GM18873 (cell line): ENCODE data around the gene LTB4R.
A peak's percentile ranks its signal among the peaks of the same experiment; 100 is the strongest.
"Not testable (repeated sequence)": the region's sequence is repeated elsewhere in the genome, so short reads cannot be mapped to it uniquely, and the experiment has no call there.

Experiments
- ATAC-seq: cut with Tn5 transposase; IDR thresholded peaks from one replicate; pipeline ENCODE4 v1.9.1; 2021; ENCODE audit warnings: mild to moderate bottlenecking, moderate library complexity, moderate number of reproducible peaks; ENCODE audit not compliant: unreplicated experiment, low FRiP score

LTB4R gene

DNA sequence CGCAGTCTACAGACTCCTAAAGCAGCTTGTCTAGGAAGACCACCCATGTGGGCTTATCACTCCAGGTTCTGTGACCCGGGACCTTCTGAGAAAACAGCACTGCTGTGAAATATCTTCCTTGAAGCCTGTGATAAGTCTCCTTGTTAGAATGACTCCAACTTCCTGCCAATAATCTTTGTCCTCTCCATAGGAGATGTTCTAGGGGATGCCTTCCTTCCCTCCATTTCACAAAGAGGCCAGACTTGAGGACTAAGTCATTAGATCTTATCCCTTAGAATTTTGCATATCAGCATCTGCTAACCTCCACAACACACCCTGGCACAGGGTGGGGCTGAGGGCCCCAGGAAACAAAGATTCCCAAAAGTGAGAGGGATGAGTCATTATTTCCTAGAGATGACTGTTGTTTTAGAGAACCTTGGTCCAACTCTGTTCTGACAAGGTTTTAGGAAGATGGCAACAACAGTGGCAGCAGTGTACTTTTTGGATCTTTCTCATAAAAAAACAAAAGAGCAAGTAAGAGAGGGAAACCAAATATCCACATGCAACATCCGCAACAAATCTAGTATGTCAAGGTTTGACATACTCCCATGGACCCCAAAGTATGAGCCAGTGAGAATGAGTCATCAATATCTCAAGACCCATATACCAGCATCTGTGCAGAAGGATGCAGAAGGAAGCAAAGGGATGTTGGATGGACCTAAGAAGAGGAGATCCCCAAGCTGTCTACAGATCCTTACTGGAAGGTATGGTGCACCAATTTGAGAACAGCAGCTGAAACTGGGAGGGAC lies 6.0 kb downstream of the LTB4R start:
- no peak for ATAC-seq

DNA sequence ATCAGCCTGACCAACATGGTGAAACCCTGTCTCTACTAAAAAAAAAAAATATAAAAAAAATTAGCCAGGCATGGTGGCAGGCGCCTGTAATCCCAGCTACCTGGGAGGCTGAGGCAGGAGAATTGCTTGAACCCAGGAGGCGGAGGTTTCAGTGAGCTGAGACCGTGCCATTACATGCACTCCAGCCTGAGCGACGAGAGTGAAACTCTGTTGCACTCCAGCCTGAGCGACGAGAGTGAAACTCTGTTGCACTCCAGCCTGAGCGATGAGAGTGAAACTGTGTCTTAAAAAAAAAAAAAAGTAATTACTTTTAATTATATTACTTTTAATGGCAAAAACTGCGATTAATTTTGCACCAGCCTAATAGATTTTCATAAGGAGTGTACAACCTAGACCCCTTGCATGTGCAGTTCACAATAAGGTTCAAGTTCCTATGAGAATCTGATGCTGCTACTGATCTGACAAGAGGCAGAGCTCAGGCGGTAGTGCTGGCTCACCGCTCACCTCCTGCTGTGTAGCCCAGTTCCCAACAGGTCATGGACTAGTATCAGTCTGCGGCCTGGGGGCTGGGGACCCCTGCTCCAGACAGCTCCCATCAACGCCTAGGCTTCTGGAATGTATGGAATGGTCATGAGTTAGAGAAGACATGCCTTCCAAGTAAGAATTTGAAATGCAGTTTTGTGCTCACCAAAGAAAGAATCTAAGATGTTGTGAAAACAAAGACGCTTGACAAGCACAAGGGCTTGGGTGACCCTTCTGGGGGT lies 10.1 kb downstream of the LTB4R start:
- ATAC-seq = no peak

DNA sequence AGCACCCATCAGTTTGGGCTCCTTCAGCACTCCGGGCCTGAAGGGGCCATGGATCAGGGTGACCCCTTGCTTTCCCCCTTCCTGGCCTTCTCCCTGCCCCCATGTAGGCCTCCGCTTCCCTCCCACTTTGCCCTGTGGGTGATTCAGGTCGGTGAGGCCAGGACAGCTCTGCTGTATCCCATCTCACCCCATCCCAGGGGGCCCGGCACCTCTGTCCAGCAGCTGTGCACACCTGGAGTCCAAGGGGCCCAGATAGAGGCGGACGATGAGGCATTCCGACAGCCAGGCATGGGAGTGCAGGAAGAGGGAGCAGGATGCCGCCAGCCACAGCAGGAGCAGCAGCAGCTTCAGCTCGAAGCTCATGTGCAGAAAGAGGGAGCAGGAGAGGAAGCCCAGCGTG lies 11.4 kb downstream of the LTB4R start:
- no peak for ATAC-seq

DNA sequence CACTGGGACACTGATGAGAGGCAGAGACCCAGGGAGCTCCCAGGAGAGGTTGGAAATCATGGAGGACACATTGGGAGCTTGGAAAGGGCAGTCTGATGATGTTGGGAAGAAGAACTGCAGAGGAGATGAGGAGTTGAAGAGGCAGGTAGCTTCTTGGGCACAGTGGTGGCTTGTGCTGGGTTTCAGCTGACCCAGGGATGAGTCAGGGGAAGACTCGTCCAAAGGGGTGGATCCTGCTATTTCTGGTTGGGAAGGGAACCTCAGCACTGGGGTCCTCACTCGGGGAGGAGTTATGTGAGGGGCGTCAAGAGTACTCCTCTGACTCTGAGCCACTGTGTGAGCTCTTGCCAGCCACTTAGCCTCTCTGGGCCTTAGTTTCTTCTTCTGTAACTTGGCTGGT lies 12.0 kb downstream of the LTB4R start:
- ATAC-seq = no peak

DNA sequence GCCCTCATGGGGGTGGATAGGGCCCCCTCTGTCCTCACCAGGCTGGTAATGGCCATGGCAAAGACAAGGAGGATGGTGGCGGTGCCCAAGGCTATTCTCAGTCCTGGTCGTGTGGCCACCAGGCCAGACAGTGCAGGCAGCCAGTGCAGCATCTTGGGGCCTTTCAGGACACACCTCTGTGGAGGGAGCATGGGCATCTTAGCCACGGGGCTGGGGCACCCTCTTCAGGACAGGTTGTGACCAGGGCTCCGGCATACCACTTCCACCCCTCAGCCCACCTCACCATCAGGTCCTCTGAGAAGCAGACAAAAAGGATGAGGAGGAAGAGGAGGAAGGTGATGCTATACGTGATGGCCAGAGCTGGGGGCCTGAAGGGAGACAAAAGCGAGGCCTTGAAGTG lies 12.7 kb downstream of the LTB4R start:
- ATAC-seq = no peak

DNA sequence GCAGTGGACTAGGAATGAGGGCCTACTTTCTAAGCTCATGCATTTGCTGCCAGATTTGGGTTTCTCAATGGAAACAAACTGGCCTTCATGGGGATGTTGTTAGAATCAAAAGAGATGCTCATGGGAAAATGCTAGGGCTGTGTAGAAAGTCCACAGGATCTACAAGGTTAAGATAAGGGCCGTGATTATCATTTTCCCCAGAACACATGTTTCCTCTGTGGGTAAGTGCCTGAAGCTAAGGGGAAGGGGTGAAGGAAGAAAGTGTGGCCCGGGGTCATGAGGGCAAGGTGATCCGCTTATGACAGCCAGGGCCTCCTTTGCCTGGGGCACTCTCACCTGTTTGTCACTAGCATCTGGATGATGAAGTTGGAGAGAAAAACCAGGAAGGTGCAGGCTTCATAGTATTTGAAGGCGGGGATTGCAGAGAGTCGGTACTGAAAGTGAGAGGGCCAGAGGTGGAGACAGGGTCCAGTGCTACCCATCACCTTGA lies 13.8 kb downstream of the LTB4R start:
- ATAC-seq = no peak

DNA sequence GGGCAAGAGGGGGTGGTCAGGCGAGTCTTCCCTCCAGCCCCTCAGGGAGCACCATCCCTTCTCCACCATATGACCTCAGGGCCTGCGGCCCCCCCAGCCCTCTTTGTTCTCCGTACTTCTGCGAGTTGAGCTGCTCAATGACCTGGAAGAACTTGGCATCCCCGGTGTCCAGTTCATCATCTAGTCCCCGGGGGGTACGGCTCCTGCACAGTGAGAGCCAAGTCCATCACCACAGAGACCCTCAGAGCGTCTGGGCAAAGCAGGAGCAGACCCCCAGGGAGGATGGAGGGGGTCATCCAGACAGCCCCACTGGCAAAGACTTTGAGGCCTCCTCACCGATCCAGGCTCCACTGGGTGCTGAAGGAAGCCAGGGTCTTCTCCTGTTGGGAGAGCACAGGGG lies 14.7 kb downstream of the LTB4R start:
- no peak for ATAC-seq

DNA sequence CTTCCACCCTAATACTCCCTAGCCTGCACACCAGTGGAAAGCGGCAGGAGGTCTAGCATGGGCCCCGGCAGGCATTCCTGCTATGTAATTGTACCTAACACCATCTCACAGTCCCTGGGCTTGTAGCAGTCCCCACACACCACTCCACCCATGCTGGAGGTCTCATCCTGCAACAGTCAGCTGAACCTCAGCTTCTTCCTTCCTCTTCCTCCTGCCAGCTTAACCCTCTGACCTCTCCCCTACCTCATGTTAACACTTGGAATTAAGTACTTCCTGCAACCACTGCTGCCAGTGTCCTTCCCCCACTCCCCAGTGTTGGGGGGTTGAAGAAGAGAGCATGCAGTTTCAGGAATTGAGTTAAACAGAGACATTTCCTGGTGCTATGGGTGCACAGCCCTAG lies 16.0 kb downstream of the LTB4R start:
- no peak for ATAC-seq

DNA sequence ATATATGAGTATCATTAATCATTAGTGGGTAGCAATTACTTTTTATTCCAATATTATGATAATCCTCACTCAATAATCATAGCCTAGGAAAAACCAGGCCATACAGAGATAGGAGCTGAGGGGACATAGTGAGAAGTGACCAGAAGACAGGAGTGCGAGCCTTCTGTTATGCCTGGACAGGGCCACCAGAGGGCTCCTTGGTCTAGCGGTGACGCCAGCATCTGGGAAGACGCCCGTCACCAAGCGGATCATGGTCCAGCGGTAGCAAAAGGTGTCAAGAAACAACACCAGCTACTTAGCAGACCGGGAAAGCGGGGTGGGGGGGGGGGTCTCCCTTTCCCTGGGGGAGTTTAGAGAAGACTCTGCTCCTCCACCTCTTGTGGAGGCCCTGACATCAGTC lies 16.6 kb downstream of the LTB4R start:
- not testable (repeated sequence) for ATAC-seq

DNA sequence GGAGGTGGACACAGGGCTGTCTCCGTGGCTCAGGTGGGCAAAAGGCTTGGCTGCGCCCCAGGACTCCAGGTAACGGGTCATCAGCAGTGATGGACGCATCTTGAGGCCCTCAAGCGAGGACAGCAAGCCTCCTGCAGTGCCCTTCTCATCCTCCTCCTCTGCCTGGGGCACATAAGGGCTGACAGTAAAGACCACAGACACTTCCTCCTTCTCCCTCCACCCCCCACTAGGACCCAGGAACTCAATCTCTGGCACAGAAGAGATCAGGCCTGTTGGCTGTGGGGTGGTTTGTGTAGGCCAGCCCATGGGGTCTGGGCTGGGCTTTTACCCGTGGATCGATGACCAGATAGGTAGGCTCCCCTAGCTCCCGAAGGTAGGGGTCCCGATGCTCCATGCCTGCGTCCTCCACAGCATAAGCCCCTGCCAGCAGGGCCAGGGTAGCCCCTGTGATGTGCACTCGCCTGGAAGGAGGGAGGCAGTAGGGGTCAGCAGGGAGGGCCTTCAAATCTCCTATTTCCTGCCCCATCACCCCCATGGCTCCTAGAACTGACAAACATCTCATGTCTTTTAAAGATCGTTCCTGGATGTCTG lies 17.9 kb downstream of the LTB4R start:
- no peak for ATAC-seq

DNA sequence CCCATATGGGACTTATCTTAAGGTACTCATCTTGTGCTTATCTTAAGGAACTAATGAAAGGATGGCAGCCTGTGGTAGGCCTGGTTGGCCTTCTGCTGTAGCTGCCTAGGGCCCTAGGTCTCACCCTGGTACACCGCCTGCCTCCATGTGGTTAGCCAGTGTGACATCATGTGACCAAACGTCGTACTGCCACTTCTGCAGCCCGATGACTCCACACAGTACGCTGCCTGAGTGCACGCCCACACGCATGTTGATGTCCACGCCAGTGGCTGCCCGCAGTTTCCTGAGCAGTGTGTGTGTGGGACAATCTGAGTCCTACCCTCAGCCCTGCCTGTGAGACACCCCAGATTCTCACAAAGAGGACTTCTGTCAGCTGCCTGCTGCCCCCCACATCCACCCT lies 18.4 kb downstream of the LTB4R start:
- ATAC-seq = no peak

DNA sequence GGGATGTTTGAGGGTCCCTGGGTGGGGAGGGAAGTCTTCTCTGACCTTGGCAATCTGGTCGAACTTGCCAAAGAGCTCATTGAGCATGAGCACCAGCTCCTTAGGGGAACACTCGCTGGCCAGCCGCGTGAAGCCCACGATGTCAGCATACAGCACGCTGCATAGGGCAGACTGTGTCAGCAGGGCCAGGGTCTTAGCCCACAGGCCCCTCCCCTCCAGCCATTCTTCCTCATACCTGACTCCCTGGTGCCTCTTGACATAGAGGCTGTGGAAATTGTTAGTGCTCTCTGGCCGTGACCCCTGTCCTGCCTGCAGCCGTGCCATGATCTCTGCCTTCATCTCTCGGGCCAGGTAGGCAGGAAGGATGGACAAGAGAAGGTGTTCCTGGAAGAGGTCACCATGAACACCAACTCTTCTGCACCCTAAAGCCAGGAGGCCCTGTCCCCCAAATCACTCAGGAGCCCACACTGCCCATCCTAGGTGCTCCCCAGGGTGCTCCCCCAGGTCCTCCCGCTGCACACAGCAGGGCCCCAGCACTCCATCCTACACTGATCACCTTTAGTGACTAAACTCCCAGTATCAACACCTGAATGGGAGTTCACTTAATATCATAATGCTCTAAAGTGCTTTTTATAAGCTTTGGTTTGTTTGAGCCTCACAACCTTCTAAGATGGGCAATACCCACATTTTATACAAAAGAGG lies 19.8 kb downstream of the LTB4R start:
- ATAC-seq = no peak

DNA sequence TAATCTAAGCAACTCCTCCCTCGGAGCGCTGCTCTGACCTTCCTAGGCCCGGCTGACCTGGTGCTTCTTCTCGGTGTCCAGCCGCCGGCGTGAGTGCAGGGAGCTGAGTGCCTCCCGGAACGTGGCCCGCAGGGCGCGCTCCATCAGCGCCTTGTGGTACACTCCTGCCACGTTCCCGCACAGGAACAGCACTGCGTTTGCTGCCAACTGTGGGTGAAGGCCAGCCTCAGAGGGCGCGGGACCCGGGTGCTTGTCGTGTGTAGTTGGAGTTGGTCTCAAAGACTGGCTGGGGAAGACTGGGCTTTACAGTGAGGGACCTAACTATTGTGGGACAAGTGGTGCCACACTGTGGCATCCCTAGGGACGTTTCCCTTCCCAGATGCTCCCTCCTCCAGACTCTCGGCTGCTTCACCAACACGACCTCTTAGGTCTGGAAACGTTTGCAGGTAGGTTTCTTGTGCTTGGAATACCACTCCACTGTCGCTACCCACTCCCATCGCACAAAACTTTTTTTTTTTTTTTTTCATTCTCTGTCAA lies 20.5 kb downstream of the LTB4R start:
- no peak for ATAC-seq

DNA sequence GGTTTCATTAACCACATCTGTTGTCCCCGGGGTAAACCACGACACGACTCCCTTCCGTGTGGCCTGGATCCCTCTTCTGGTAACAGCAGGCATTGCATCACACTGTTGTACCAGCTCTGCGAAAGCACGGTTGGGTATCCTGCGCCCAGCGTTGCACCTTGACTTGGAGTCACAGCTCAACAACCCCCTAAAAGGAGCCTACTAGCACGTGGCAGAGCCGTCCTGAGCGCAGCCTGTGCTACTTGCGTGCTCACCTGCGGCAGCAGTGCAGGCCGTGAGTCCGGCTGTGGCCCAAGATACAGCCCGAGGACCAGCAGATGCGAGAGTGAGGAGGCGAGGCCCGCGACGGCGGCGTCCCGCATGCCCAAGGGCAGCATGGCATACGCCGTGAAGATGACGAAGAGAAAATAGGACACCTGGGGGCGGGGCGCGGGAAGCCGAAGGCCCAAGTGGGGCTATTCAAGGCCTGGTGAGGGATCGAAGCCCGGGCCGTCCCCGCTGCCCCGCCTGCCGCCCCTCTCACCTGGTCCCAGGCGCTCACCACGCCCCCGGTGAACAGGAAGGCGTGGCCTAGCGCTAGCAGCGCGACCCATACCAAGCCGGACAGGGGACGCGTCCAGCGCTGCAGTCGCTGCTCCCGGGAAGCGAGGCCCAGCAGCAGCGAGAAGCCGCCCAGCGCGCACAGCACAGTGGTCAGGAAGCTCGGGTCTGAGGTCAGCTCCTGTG lies 21.1 kb downstream of the LTB4R start:
- peak; percentile 76 for ATAC-seq

DNA sequence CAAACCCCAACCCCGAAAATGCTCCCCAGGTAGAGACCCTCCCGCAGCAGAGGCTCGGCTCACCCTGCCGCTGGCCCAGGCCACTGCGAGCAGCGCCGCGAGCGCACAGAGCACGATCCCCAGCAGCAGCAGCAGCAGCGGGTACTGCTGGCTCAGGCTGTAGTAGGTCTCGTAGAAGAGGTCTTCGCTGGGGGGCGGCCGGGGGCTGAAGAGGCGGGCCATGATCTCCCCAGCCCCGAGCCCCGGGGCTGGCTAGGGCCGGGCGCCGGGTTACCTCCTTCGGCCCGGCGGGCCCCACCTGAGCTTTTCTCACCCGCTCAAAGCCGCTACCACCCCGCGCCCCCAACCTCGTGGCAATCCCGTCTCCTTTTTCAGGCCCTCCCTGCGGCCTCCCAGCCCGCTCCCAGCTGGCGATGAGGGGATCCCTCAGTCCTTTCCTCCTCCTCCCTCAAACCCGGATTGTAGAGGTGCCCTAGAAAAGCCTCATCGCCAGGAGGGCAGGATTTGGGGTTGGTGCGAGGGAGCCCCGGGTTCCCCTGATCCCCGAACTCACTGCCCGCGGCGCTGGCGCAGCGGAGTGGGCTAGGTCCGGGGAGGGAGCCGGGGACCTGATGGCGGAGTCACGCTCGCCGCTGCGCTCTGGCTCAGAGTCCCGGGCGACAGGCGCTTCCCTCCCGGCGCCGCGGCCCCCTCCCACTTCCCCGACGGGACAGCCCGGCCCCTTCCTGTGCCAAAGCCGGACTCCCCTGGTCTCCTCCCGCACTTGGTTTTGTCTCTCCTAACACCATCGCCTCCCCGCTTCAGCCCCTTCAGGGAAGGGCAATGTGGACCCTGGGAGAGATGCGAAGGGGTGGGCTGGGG lies 23.4 kb downstream of the LTB4R start, which contains the start of gene ADCY4:
Gene ADCY4, minus strand, starts transcription at position 641 of the 861 bp plus-strand sequence. Its CDS starts 419 bp downstream, at position 222.
- ATAC-seq = no peak

DNA sequence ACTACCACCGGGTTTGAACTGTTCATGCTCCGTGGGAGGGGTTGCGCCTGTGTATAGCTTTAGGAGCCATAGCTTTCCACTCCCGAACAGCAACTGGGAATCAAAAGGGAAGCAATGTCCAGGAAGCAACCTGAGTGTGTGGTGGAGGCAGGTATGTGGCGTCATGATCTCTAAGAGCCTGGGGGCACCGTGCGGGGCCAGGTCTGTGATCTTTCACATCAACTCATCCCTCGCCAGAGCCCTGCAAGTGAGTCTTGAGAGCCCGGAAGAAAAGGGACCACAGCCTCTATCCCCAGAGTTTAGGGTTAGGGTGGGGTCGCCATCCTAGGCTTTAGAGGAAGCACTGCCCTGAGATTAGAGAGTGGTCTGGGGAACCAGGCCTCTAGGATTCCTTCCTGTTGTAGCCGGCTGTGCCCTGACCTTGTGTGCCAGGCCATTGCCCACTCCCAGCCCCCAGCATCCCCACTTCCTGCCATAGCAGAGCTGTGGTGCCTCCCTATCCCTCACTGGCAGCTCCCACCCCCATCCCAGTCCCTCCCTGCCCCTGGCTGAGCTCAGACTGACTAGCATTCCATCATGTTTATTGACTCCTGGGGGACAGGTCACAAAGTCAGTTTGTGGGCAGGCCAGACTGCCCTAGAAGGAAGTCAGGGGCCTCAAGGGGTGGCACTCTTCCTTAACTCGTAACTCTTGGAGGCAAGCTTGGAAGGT lies 24.3 kb downstream of the LTB4R start:
- ATAC-seq = no peak

DNA sequence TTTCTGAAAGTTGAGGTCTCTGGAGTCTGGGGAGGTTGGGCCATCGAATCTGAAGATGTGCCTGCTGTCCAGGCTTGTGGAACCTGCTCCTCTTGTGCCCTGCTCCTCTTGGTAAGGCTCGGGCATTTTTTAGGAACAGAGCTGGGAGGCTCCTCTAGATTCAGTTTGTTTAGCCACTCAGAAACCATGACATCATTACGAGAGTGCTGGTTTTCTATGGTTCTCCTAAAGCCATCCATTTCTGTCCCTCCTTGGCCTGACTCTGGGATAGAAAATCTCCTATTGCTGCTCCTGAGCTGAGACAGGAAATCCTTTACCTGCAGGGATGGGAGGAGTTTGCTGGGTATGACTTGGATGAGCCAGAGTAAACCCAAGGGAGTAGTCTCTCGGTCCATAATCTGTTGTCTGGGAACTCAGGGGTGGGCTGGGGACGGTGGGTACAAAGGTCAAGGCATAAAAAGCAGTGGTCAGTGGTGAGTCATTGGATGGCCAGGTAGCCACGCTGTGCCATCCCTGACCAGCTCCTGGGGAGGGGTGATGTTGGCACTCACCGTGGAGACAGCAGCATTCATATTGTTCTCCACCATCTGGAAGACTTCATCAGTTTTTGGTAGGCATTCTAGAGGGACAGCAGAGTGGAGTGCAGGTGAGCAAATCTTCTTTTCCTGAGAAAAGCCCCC lies 26.0 kb downstream of the LTB4R start:
- ATAC-seq = no peak

DNA sequence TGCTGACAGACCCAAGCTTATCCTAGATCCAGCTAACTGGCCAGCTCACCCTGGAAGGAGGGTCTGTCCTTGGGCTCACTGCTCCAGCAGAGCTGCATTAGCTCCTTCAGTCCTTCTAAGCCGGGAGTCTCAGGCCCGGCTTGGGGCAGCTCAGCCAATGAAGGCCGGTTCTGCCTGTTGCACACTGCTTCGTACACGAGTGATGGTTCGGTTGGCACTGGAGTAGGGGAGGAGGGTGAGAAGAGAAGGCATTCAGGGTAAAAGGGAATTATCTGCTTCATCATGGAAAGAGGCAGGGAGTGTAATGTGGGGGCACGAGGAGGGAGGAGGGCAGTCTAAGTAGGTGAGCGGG lies 26.5 kb downstream of the LTB4R start:
- ATAC-seq = no peak
